GM23338 (cell line): ENCODE data around the gene LOXL4. TPM values are rescaled to one million over a fixed set of nuclear protein-coding genes. Genes with fewer than 3 reads are reported as not detected.

Source experiments
- ATAC-seq: fragments of 200-7000 bp; cut with Tn5 transposase; 3 replicates; pipeline ENCODE4 v1.9.1; 2020
- DNase-seq: peaks from one replicate; pipeline ENCODE4 v3.0.0-alpha.2; 2015; ENCODE audit warnings: low spot score
- H2AFZ ChIP-seq: fragments of 200-600 bp; sonication (generic); 2 replicates; pipeline ENCODE4 v1.8.0; 2016; ENCODE audit warnings: antibody characterized with exemption, mild to moderate bottlenecking, moderate library complexity
- H3F3A ChIP-seq: fragments of 200-600 bp; sonication (generic); replicated peaks from 2 replicates; pipeline ENCODE4 v1.8.0; 2017; ENCODE audit warnings: antibody characterized with exemption, mixed run types, low read depth
- H3K27ac ChIP-seq: fragments of 200-600 bp; sonication (generic); 2 replicates; pipeline ENCODE4 v1.6.1; 2016; ENCODE audit warnings: low read depth
- H3K27me3 ChIP-seq: fragments of 200-600 bp; sonication (generic); 2 replicates; pipeline ENCODE4 v1.8.0; 2016; ENCODE audit warnings: mild to moderate bottlenecking, mixed run types, moderate library complexity; ENCODE audit not compliant: insufficient read depth
- H3K36me3 ChIP-seq: fragments of 200-600 bp; sonication (generic); 2 replicates; pipeline ENCODE4 v1.8.0; 2016; ENCODE audit warnings: mild to moderate bottlenecking; ENCODE audit not compliant: insufficient read depth
- H3K4me1 ChIP-seq: fragments of 200-600 bp; sonication (generic); 2 replicates; pipeline ENCODE4 v1.8.0; 2016; ENCODE audit warnings: mild to moderate bottlenecking, moderate library complexity; ENCODE audit not compliant: insufficient read depth
- H3K4me2 ChIP-seq: fragments of 200-600 bp; sonication (generic); 2 replicates; pipeline ENCODE4 v1.7.1; 2017; ENCODE audit warnings: mixed run types
- H3K4me3 ChIP-seq: fragments of 200-600 bp; sonication (generic); 2 replicates; pipeline ENCODE4 v1.6.1; 2016; ENCODE audit warnings: mixed run types
- H3K79me2 ChIP-seq: fragments of 200-600 bp; sonication (generic); replicated peaks from 2 replicates; pipeline ENCODE4 v1.8.0; 2017; ENCODE audit warnings: mild to moderate bottlenecking; ENCODE audit not compliant: insufficient read depth
- H3K9me2 ChIP-seq: fragments of 200-600 bp; sonication (generic); 2 replicates; pipeline ENCODE4 v1.8.0; 2017; ENCODE audit not compliant: insufficient read depth
- H4K20me1 ChIP-seq: fragments of 200-600 bp; sonication (generic); replicated peaks from 2 replicates; pipeline ENCODE4 v1.8.0; 2017; ENCODE audit warnings: mild to moderate bottlenecking; ENCODE audit not compliant: insufficient read depth
- H3K27ac Mint-ChIP-seq: 2 replicates; pipeline ENCODE4 v1.8.0; 2020; ENCODE audit warnings: inconsistent platforms, mild to moderate bottlenecking, moderate library complexity, mixed read lengths
- H3K27me3 Mint-ChIP-seq: 3 replicates; pipeline ENCODE4 v1.8.0; 2022; ENCODE audit warnings: low read depth, mild to moderate bottlenecking, moderate library complexity, mixed read lengths, inconsistent platforms; ENCODE audit not compliant: insufficient read depth, poor library complexity
- H3K36me3 Mint-ChIP-seq: 3 replicates; pipeline ENCODE4 v1.8.0; 2021; ENCODE audit warnings: low read depth, mild to moderate bottlenecking, inconsistent platforms, moderate library complexity, mixed read lengths
- H3K4me1 Mint-ChIP-seq: 3 replicates; pipeline ENCODE4 v1.8.0; 2020; ENCODE audit warnings: mild to moderate bottlenecking, inconsistent platforms, mixed read lengths
- H3K4me3 Mint-ChIP-seq: 3 replicates; pipeline ENCODE4 v1.8.0; 2021; ENCODE audit warnings: moderate library complexity, mild to moderate bottlenecking, inconsistent platforms, mixed read lengths
- H3K9me3 Mint-ChIP-seq: 3 replicates; pipeline ENCODE4 v1.8.0; 2020; ENCODE audit warnings: moderate library complexity, mild to moderate bottlenecking, inconsistent platforms, mixed read lengths
- CREB1 ChIP-seq: fragments of 250-450 bp; sonication (Bioruptor Pico); IDR thresholded peaks from 2 replicates; pipeline ENCODE4 v1.5.0; 2020; ENCODE audit warnings: low read depth, mild to moderate bottlenecking, moderate library complexity
- ETS1 ChIP-seq: IDR thresholded peaks from 2 replicates; pipeline ENCODE4 v1.6.1; 2016; ENCODE audit warnings: antibody characterized with exemption
- EZH2 ChIP-seq: fragments of 200-600 bp; sonication (generic); IDR thresholded peaks from one replicate; pipeline ENCODE4 v1.8.0; 2017; ENCODE audit warnings: antibody characterized with exemption, mild to moderate bottlenecking, low read depth; ENCODE audit not compliant: unreplicated experiment
- EZH2phosphoT487 ChIP-seq: fragments of 200-600 bp; sonication (generic); IDR thresholded peaks from one replicate; pipeline ENCODE4 v1.8.1; 2018; ENCODE audit warnings: antibody characterized with exemption; ENCODE audit not compliant: unreplicated experiment
- JUNB ChIP-seq: IDR thresholded peaks from one replicate; pipeline ENCODE4 v1.6.1; 2016; ENCODE audit warnings: antibody characterized with exemption; ENCODE audit not compliant: unreplicated experiment
- NANOG ChIP-seq: IDR thresholded peaks from 2 replicates; pipeline ENCODE4 v1.6.1; 2016; ENCODE audit warnings: antibody characterized with exemption, borderline replicate concordance
- POLR2AphosphoS5 ChIP-seq: IDR thresholded peaks from 2 replicates; pipeline ENCODE4 v1.6.1; 2016; ENCODE audit warnings: antibody characterized with exemption, low read depth
- REST ChIP-seq: IDR thresholded peaks from one replicate; pipeline ENCODE4 v1.6.1; 2018; ENCODE audit warnings: antibody characterized with exemption; ENCODE audit not compliant: unreplicated experiment
- STAT1 ChIP-seq: IDR thresholded peaks from one replicate; pipeline ENCODE4 v1.6.1; 2016; ENCODE audit warnings: antibody characterized with exemption; ENCODE audit not compliant: unreplicated experiment
- ZNF114 ChIP-seq: fragments of 250-450 bp; sonication (Bioruptor Pico); IDR thresholded peaks from 2 replicates; pipeline ENCODE4 v1.5.0; 2020; ENCODE audit warnings: mild to moderate bottlenecking, moderate library complexity
- ZNF331 ChIP-seq: fragments of 250-450 bp; sonication (Bioruptor Pico); IDR thresholded peaks from 2 replicates; pipeline ENCODE4 v1.5.0; 2020; ENCODE audit warnings: low read depth, mild to moderate bottlenecking, moderate library complexity
- ZNF462 ChIP-seq: fragments of 250-450 bp; sonication (Bioruptor Pico); IDR thresholded peaks from 2 replicates; pipeline ENCODE4 v1.5.0; 2020; ENCODE audit warnings: mild to moderate bottlenecking, moderate library complexity
- polyA plus RNA-seq: library from polyadenylated mRNA; unstranded; fragments of >200 nt; fragmentation: Nextera tagmentation; extraction: Ambion mirVana; gene quantifications from 2 replicates; pipeline ENCODE4 v1.2.1, GENCODE V29; 2016
- total RNA-seq: library from RNA; depleted of rRNA; stranded (reverse); fragments of >200 nt; shearing (Covaris generic); gene quantifications from 2 replicates; pipeline ENCODE4 v1.2.3, GENCODE V29; 2014
- TF ChIP-seq, protein P1 (sequence below), 2 experiments: fragments of 200-600 bp in 1 of 2; sonication (generic) in 1 of 2; conservative IDR thresholded peaks; 2 replicates each; pipeline versions ENCODE4 v1.5.1 to v1.6.1; 2016 to 2017; ENCODE audit warnings: antibody characterized with exemption in 2 of 2, low read depth in 2 of 2, mild to moderate bottlenecking in 2 of 2, moderate library complexity in 1 of 2

Gene LOXL4
- total and polyA plus RNA-seq, 2 experiments from 2014 or later: 0.21 to 0.38 TPM

DNA sequence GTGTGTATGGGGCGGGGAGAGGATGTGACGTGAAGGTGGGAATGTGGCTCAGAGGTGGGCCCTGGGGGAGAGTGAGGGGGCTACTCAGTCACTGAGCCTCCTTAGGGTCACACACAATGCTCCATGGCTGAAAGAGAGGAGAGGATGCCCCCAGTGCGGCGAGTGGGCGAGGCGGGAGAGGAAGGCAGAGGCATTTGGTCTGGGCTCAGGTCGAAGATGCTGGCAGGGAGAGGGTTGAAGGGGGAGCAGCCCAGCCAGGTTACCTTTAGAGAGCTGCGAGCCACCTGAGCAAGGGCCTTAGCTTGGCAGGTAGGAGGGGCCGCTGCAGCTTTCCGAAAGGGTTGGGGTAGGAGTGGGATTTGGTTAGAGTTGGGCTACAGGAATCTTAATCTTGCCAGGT, 4.7 kb upstream of the LOXL4 start:
- H3K4me3 ChIP-seq: no peak overlapping the region
- TF ChIP-seq, protein P1, sequence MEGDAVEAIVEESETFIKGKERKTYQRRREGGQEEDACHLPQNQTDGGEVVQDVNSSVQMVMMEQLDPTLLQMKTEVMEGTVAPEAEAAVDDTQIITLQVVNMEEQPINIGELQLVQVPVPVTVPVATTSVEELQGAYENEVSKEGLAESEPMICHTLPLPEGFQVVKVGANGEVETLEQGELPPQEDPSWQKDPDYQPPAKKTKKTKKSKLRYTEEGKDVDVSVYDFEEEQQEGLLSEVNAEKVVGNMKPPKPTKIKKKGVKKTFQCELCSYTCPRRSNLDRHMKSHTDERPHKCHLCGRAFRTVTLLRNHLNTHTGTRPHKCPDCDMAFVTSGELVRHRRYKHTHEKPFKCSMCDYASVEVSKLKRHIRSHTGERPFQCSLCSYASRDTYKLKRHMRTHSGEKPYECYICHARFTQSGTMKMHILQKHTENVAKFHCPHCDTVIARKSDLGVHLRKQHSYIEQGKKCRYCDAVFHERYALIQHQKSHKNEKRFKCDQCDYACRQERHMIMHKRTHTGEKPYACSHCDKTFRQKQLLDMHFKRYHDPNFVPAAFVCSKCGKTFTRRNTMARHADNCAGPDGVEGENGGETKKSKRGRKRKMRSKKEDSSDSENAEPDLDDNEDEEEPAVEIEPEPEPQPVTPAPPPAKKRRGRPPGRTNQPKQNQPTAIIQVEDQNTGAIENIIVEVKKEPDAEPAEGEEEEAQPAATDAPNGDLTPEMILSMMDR (conservative IDR thresholded peaks at IDR 0.05; ENCODE audit: low read depth in 2 of 2): no peak
- TF ChIP-seq ZNF331 (CRISPR knock-in tag) (no peak), POLR2AphosphoS5 (no peak), STAT1 (no peak), REST (no peak), ZNF462 (CRISPR knock-in tag) (no peak), CREB1 (CRISPR knock-in tag) (no peak), ZNF114 (CRISPR knock-in tag) (no peak), EZH2phosphoT487 (no peak), EZH2 (no peak), ETS1 (no peak), NANOG (no peak), JUNB (no peak)
- Mint-ChIP-seq H3K27me3 (peaks cover 8% of the 10 kb centered on the region), H3K4me3 (no peak overlapping the region), H3K4me1 (peaks cover 27% of the 10 kb centered on the region), H3K9me3 (0 out of 3 replicates have a peak, but pooled peaks cover 3% of the 10 kb centered on the region), H3K36me3 (no peaks in the 10 kb centered on the region), H3K27ac (no peak overlapping the region)
- DNase-seq: peak; percentile 58
- H3K27me3 ChIP-seq: peaks cover 7% of the 10 kb centered on the region; the same call in 1 of the 2 replicates
- H3K4me1 ChIP-seq: peaks cover 7% of the 10 kb centered on the region
- H4K20me1 ChIP-seq: no peaks in the 10 kb centered on the region
- no peaks in the 10 kb centered on the region for H3F3A ChIP-seq
- ATAC-seq: peak; percentile 71
- no peaks in the 10 kb centered on the region for H3K79me2 ChIP-seq
- no peak overlapping the region for H3K27ac ChIP-seq
- H3K9me2 ChIP-seq: peaks cover 11% of the 10 kb centered on the region; the same call in 1 of the 2 replicates
- no peaks in the 10 kb centered on the region for H3K36me3 ChIP-seq
- H2AFZ ChIP-seq: no peak overlapping the region
- H3K4me2 ChIP-seq: no peak overlapping the region
